ENCODE results near the gene MOGAT2.

The MOGAT2 gene

GRCh38 chr11:75760243-75760642 lies 42.6 kb downstream of the MOGAT2 start:
- DNase-seq: no peak

GRCh38 chr11:75760710-75761493 lies 43.3 kb downstream of the MOGAT2 start:
- DNase-seq: no peak

- no peak for DNase-seq
Observed at GRCh38 chr11:75762158-75762557, 44.5 kb downstream of the MOGAT2 start.

- no peak for DNase-seq
Observed at GRCh38 chr11:75762885-75763284, 45.2 kb downstream of the MOGAT2 start.

GRCh38 chr11:75763846-75764245 lies 46.2 kb downstream of the MOGAT2 start:
- DNase-seq: no peak

- no peak for DNase-seq
Observed at GRCh38 chr11:75765116-75765515, 47.5 kb downstream of the MOGAT2 start.

GRCh38 chr11:75766443-75767227 lies 49.0 kb downstream of the MOGAT2 start:
- DNase-seq: no peak

GRCh38 chr11:75767228-75767572 lies 49.6 kb downstream of the MOGAT2 start:
- no peak for DNase-seq

GRCh38 chr11:75767793-75768111 lies 50.1 kb downstream of the MOGAT2 start:
- no peak for DNase-seq

GRCh38 chr11:75768112-75768908 lies 50.7 kb downstream of the MOGAT2 start, which contains the start of gene DGAT2:
Gene DGAT2, plus strand, starts transcription at chr11:75768778. Its CDS starts 214 bp downstream, at chr11:75768992.
- peak; percentile 76 for DNase-seq

- peak; percentile 11 for DNase-seq
Observed at GRCh38 chr11:75768909-75769771, 51.5 kb downstream of the MOGAT2 start.

GRCh38 chr11:75770102-75770501 lies 52.5 kb downstream of the MOGAT2 start:
- DNase-seq: no peak

- no peak for DNase-seq
Observed at GRCh38 chr11:75771646-75772410, 54.2 kb downstream of the MOGAT2 start.

- no peak for DNase-seq
Observed at GRCh38 chr11:75773595-75774353, 56.1 kb downstream of the MOGAT2 start.

- no peak for DNase-seq
Observed at GRCh38 chr11:75775056-75775455, 57.4 kb downstream of the MOGAT2 start.

GRCh38 chr11:75776546-75776945 lies 58.9 kb downstream of the MOGAT2 start:
- no peak for DNase-seq

GRCh38 chr11:75777461-75778110 lies 59.9 kb downstream of the MOGAT2 start:
- DNase-seq: no peak

GRCh38 chr11:75778962-75779361 lies 61.3 kb downstream of the MOGAT2 start:
- no peak for DNase-seq

- DNase-seq: no peak
Observed at GRCh38 chr11:75779960-75780359, 62.3 kb downstream of the MOGAT2 start.

- DNase-seq: no peak
Observed at GRCh38 chr11:75780888-75781287, 63.2 kb downstream of the MOGAT2 start.
